HG03354 (cell line): ENCODE results near the gene OR4D5.

ENCODE experiments used
- ATAC-seq: cut with Tn5 transposase; IDR thresholded peaks from one replicate; pipeline ENCODE4 v1.9.1; 2021; ENCODE audit warnings: mild to moderate bottlenecking; ENCODE audit not compliant: unreplicated experiment, poor library complexity, severe bottlenecking

OR4D5 gene

GRCh38 chr11:123939317-123939716 is at the start of gene OR4D5:
Gene OR4D5 (plus strand): TSS chr11:123939617. CDS start chr11:123939617, 0 bp downstream.
- no peak for ATAC-seq

GRCh38 chr11:123892031-123892430 is 47.4 kb upstream of the OR4D5 start:
- ATAC-seq, result no peak

GRCh38 chr11:123899792-123900191 is 39.6 kb upstream of the OR4D5 start:
- no peak for ATAC-seq

- ATAC-seq, result no peak
These were observed 37.5 kb upstream of the OR4D5 start, which contains the start of gene OR8D4 for GRCh38 chr11:123901867-123902266. Gene OR8D4 (plus strand): TSS chr11:123902167. CDS start chr11:123906432, 4,265 bp downstream.

GRCh38 chr11:123903932-123904331 is 35.5 kb upstream of the OR4D5 start:
- no peak for ATAC-seq

GRCh38 chr11:123904932-123905331 is 34.5 kb upstream of the OR4D5 start:
- no peak for ATAC-seq

GRCh38 chr11:123905826-123906225 is 33.6 kb upstream of the OR4D5 start:
- no peak for ATAC-seq

GRCh38 chr11:123920943-123921342 is 18.5 kb upstream of the OR4D5 start:
- no peak for ATAC-seq

GRCh38 chr11:123924027-123924426 is 15.4 kb upstream of the OR4D5 start:
- ATAC-seq, result no peak

GRCh38 chr11:123942413-123942812 is 3.0 kb downstream of the OR4D5 start:
- ATAC-seq, result no peak

- ATAC-seq, result no peak
These were observed 4.3 kb downstream of the OR4D5 start, which contains the start of gene OR6T1 for GRCh38 chr11:123943738-123944137. Gene OR6T1 (minus strand): TSS chr11:123943838. CDS start chr11:123943838, 0 bp downstream.

- no peak for ATAC-seq
These were observed 5.7 kb downstream of the OR4D5 start for GRCh38 chr11:123945132-123945531.

GRCh38 chr11:123956752-123957151 is 17.3 kb downstream of the OR4D5 start:
- no peak for ATAC-seq

- ATAC-seq, result no peak
These were observed 34.4 kb downstream of the OR4D5 start for GRCh38 chr11:123973816-123974215.

- ATAC-seq, result no peak
These were observed 37.5 kb downstream of the OR4D5 start for GRCh38 chr11:123976770-123977560.

GRCh38 chr11:123977731-123978347 is 38.4 kb downstream of the OR4D5 start, which contains the start of gene OR10S1:
Gene OR10S1 (minus strand): TSS chr11:123977781. CDS start chr11:123977664, 117 bp downstream.
- no peak for ATAC-seq

- ATAC-seq, result no peak
These were observed 39.9 kb downstream of the OR4D5 start for GRCh38 chr11:123979311-123979710.
